HG02798 (cell line): ENCODE data around the gene PODXL2.
"Not testable (repeated sequence)": the region's sequence is repeated elsewhere in the genome, so short reads cannot be mapped to it uniquely, and the experiment has no call there.

ENCODE experiments used
- ATAC-seq: cut with Tn5 transposase; IDR thresholded peaks from one replicate; pipeline ENCODE4 v1.9.1; 2021; ENCODE audit warnings: mild to moderate bottlenecking; ENCODE audit not compliant: unreplicated experiment, poor library complexity

PODXL2 gene

DNA sequence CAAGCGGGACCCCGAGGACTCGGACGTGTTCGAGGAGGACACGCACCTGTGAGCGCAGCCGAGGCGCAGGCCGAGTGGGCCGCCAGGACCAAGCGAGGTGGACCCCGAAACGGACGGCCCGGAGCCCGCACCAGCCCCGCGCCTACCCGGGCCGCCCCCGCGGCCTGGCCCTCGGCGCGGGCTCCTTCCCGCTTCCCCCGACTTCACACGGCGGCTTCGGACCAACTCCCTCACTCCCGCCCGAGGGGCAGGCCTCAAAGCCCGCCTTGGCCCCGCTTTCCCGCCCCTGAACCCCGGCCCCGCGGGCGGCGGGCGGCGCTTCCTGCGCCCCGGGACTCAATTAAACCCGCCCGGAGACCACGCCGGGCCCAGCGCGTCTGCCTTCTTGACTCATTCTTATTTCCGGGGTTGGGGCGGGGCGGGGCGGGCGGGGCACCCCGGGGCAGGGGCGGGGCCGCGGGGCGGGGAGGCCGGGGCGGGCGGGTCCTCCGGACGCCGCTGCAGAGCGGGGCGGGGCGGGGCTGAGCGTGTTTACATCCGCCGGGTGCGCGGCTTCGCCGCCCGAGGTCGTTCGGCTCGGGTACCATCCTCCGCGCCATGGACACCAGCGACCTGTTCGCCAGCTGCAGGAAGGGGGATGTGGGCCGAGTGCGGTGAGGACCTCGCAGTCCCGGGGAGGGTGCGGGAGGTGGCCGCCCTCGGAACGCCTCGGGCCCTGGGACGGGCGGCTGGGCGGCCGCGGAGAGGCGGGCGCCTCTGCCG is 43.6 kb downstream of the PODXL2 start, which contains the start of gene ABTB1:
ABTB1 (plus strand) TSS at position 524 of the 762 bp plus-strand sequence; CDS start at position 598, 74 bp downstream.
- ATAC-seq, result peak; percentile 74

GRCh38 chr3:127673191-127674100 is 44.5 kb downstream of the PODXL2 start:
- peak; percentile 30 for ATAC-seq

DNA sequence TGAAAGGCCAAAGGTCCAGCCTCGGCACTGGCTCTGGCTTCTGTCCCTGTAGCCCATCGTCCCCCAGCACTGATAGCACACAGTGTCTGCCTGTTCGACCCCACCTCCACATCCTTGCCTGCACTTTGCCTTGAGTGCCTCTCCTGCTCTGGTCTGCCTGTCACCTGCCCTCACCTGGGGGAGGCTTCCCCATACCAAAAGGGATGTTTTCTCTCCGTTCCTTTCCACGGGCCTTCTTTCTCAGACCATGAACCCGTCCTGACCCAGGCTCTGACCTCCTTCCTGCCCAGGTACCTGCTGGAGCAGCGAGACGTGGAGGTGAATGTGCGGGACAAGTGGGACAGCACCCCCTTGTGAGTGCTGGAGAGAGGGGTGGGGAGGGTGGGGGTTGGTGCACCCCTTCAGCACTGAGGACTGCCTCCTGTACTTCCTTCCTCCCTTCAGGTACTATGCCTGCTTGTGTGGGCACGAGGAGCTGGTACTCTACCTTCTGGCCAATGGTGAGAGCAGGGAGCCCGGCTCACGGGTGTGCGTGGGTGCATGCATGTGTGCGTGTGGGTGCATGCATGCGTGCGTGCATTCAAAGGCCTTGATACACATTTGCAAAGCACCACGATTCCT is 45.2 kb downstream of the PODXL2 start:
- no peak for ATAC-seq

- ATAC-seq, result no peak
These were observed 45.8 kb downstream of the PODXL2 start for GRCh38 chr3:127674790-127675189.

GRCh38 chr3:127675651-127676391 is 46.8 kb downstream of the PODXL2 start:
- no peak for ATAC-seq

- ATAC-seq, result no peak
These were observed 47.5 kb downstream of the PODXL2 start for GRCh38 chr3:127676456-127676855.

- ATAC-seq, result no peak
These were observed 48.0 kb downstream of the PODXL2 start for GRCh38 chr3:127676921-127677351.

GRCh38 chr3:127677541-127678314 is 48.7 kb downstream of the PODXL2 start:
- ATAC-seq, result no peak

GRCh38 chr3:127678315-127678599 is 49.3 kb downstream of the PODXL2 start:
- ATAC-seq, result no peak

- ATAC-seq, result no peak
These were observed 49.9 kb downstream of the PODXL2 start for GRCh38 chr3:127678611-127679533.

DNA sequence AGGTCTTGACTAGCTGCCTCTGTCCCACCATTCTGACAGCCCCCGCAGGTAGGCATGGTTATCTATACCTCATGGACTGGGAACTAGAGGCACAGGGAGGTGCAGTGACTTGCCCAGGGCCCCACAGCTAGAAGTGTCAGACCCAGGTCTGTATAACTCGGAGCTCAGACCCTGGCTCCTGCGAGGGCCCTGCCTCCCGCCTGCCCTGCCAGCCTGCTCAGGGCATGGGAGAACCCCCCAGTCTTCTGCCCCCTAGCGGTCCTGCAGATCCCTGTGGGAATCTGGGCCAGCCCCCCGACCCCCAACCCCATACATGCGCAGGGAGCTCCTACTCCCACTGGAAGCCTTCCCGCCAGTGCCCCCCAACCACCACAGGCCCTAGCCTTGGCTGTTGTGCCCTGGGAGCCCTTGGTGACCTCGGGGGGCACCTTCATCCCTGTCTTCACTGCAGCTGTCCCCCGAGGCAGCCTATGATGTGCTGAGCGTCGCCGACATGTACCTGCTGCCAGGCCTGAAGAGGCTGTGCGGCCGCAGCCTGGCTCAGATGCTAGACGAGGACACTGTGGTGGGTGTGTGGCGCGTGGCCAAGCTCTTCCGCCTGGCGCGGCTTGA is 50.7 kb downstream of the PODXL2 start:
- no peak for ATAC-seq

GRCh38 chr3:127680146-127680661 is 51.2 kb downstream of the PODXL2 start:
- ATAC-seq, result no peak

GRCh38 chr3:127680798-127681221 is 51.8 kb downstream of the PODXL2 start:
- ATAC-seq, result no peak

DNA sequence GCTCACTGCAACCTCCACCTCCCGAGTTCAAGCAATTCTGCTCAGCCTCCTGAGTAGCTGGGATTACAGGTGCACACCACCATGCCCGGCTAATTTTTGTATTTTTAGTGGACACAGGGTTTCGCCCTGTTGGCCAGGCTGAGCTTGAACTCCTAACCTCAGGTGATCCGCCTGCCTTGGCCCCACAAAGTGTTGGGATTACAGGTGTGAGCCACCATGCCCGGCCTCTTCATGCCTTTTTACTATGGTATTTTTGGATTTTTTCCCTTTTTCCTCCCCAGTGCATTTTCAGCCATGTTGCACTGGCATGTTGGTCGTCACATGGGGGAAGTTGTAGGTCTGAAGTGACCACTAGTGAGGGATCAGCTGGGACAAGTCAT is 53.2 kb downstream of the PODXL2 start:
- ATAC-seq, result not testable (repeated sequence)

- ATAC-seq, result no peak
These were observed 53.6 kb downstream of the PODXL2 start for GRCh38 chr3:127682561-127682960.

DNA sequence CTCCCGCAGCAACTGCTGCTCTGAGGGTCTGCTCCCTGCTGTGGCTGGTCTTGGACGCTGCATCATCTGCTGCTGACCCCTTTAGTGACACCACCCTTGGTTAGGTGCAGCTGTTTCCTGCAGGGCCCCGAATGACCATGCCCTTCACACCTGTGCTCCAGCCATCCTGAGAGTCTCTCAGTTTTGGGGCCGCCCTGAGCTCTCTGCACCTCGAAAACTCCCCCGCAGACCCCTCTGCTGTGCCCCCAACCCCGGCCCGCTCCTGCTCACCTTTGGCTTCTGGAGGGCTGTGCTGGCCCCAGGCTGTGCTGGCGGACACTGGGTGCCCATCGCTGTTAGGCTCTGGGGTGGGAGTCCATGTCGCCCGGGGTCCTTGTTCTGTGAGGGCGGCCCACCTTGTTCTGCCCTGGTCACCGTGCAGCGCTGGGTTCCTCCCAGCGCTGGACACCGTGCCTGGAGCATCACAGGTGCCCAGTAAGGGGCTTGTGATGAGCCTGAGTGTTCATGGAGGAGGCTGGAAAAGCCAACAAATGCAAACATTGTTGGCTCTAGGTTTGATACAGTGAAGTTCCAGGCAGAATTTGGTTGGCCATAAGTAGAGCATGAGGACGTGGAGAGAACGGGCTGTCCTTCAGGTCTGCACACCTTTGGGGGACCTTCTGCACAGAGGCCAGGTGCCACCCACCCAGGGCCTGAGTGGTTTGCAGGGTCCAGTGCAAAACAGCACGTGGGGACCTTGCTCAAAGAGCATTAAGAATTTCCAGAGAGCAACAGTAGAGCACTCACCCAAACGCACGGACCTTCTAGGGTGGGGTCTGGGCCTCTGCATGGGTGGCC is 56.1 kb downstream of the PODXL2 start:
- no peak for ATAC-seq
